Measurements from ENCODE around the gene TASOR2. TPM values are rescaled to one million over a fixed set of nuclear protein-coding genes. Genes with fewer than 3 reads are reported as not detected.

The TASOR2 gene
- total and polyA plus RNA-seq, 11 donors = 9.6 to 47.2 (median 32.9) TPM

GRCh38 chr10:5732141-5732540 is 47.5 kb downstream of the TASOR2 start:
- DNase-seq (peak in 4 of 5 donors; percentile 36 to 63 (median 44)), ATAC-seq (peak; percentile 90 to 94 (median 92))
- Histone ChIP-seq H3K4me1 (peaks cover 0 to 6% (median 0%) of the 10 kb centered on the region in 12 donors), H3K9me3 (no peaks in the 10 kb centered on the region), H3K27ac (peak overlapping the region in 8 of 12 donors; percentile 4 to 56 (median 28)), H3K4me3 (no peak overlapping the region), H3K27me3 (no peaks in the 10 kb centered on the region), H3K36me3 (peaks cover 0 to 92% (median 70%) of the 10 kb centered on the region in 9 donors)
- intact Hi-C loops (cut with DNase I) = no loop called here
- TF ChIP-seq POLR2A (IDR thresholded peaks at IDR 0.05) (no peak), CTCF (IDR thresholded peaks at IDR 0.05) (no peak)
- WGBS, 4 donors = 42 to 59% (median 46%) methylated on average over 4 of the region's 4 CpGs

Other genes with a start within 250 kb of the TASOR2 start
- gene CALML5, start 185.3 kb upstream of the TASOR2 start, total RNA-seq = not detected
- not detected for gene CALML5, start 185.3 kb upstream of the TASOR2 start, polyA plus RNA-seq
- gene CALML3, start 159.9 kb upstream of the TASOR2 start, total RNA-seq = not detected
- gene CALML3, start 159.9 kb upstream of the TASOR2 start, polyA plus RNA-seq = under 1 TPM in 1 of 2 donors, not detected in 1; 0.03 TPM
- gene ASB13, start 18.2 kb upstream of the TASOR2 start, total RNA-seq = 10 to 100 TPM; 12.0 to 18.6 (median 13.3) TPM
- 10 to 100 TPM in 1 of 2 donors, 1 to 10 TPM in 1; 9.9 to 11.2 TPM for gene ASB13, start 18.2 kb upstream of the TASOR2 start, polyA plus RNA-seq
- gene GDI2, start 128.6 kb downstream of the TASOR2 start, total RNA-seq = 100 to 1,000 TPM in 7 of 9 donors, 10 to 100 TPM in 2; 92.0 to 161 (median 117) TPM
- 100 to 1,000 TPM in 1 of 2 donors, 10 to 100 TPM in 1; 20.0 to 167 TPM for gene GDI2, start 128.6 kb downstream of the TASOR2 start, polyA plus RNA-seq
- 1 to 10 TPM; 1.7 to 5.0 (median 2.9) TPM for gene ANKRD16, start 205.1 kb downstream of the TASOR2 start, total RNA-seq
- gene ANKRD16, start 205.1 kb downstream of the TASOR2 start, polyA plus RNA-seq = 1 to 10 TPM; 2.0 to 2.7 TPM
- gene FBH1, start 205.4 kb downstream of the TASOR2 start, total RNA-seq = 100 to 1,000 TPM in 2 of 9 donors, 10 to 100 TPM in 7; 57.4 to 111 (median 83.5) TPM
- 10 to 100 TPM; 59.1 to 84.4 TPM for gene FBH1, start 205.4 kb downstream of the TASOR2 start, polyA plus RNA-seq